WTC11 (cell line): ENCODE data around the gene CLGN. TPM values are rescaled to one million over a fixed set of nuclear protein-coding genes. Genes with fewer than 3 reads are reported as not detected.

ENCODE experiments used
- ATAC-seq: fragments of 200-7000 bp; cut with Tn5 transposase; 2 replicates; pipeline ENCODE4 v1.10.0; 2021; ENCODE audit warnings: mild to moderate bottlenecking, moderate library complexity
- CTCF ChIA-PET: fragments of 300-600 bp; sonication (Branson Sonifier 250); formaldehyde crosslinking; loops from one replicate; lab custom pipeline; 2021; ENCODE audit warnings: antibody characterized with exemption; lab: Charles Lee
- POLR2A ChIA-PET: fragments of 350-600 bp; sonication (Branson Sonifier 250); formaldehyde crosslinking; loops from one replicate; lab custom pipeline; 2021; ENCODE audit warnings: antibody characterized with exemption; lab: Charles Lee
- DNase-seq: peaks from one replicate; pipeline ENCODE4 v3.0.0; 2021; ENCODE audit warnings: low spot score
- H3K27ac Mint-ChIP-seq: 2 replicates; pipeline ENCODE4 v1.8.0; 2021; ENCODE audit warnings: mixed read lengths
- H3K27me3 Mint-ChIP-seq: 2 replicates; pipeline ENCODE4 v1.8.0; 2021; ENCODE audit warnings: low read depth, mild to moderate bottlenecking, moderate library complexity, mixed read lengths
- H3K36me3 Mint-ChIP-seq: 2 replicates; pipeline ENCODE4 v1.8.0; 2021; ENCODE audit warnings: mixed read lengths
- H3K4me1 Mint-ChIP-seq: 2 replicates; pipeline ENCODE4 v1.8.0; 2022; ENCODE audit warnings: mixed read lengths
- H3K4me3 Mint-ChIP-seq: 2 replicates; pipeline ENCODE4 v1.8.0; 2021; ENCODE audit warnings: mild to moderate bottlenecking, moderate library complexity, mixed read lengths
- H3K9me3 Mint-ChIP-seq: 2 replicates; pipeline ENCODE4 v1.8.0; 2021; ENCODE audit warnings: mixed read lengths
- ATF2 ChIP-seq: sonication (generic); formaldehyde crosslinking; IDR thresholded peaks from 2 replicates; pipeline ENCODE4 v1.8.1; 2022; ENCODE audit warnings: low read depth, missing genetic modification reagents, borderline replicate concordance
- CBFB ChIP-seq: sonication (generic); formaldehyde crosslinking; IDR thresholded peaks from 2 replicates; pipeline ENCODE4 v1.8.1; 2022; ENCODE audit warnings: mild to moderate bottlenecking, low read depth, missing genetic modification reagents
- E2F4 ChIP-seq: sonication (generic); formaldehyde crosslinking; IDR thresholded peaks from 2 replicates; pipeline ENCODE4 v1.8.1; 2022; ENCODE audit warnings: low read depth, mild to moderate bottlenecking, moderate library complexity, missing genetic modification reagents, borderline replicate concordance
- GRHL2 ChIP-seq: fragments of 250-450 bp; sonication (Bioruptor Pico); IDR thresholded peaks from 2 replicates; pipeline ENCODE4 v1.8.0; 2022; ENCODE audit warnings: mild to moderate bottlenecking, moderate library complexity; ENCODE audit not compliant: insufficient replicate concordance, severe bottlenecking
- KAT7 ChIP-seq: sonication (generic); formaldehyde crosslinking; IDR thresholded peaks from 2 replicates; pipeline ENCODE4 v1.8.1; 2023; ENCODE audit warnings: missing genetic modification reagents, mild to moderate bottlenecking, borderline replicate concordance
- MAX ChIP-seq: sonication (generic); formaldehyde crosslinking; IDR thresholded peaks from 2 replicates; pipeline ENCODE4 v1.8.0; 2022; ENCODE audit warnings: mild to moderate bottlenecking, missing genetic modification reagents
- NFATC4 ChIP-seq: fragments of 250-450 bp; sonication (Bioruptor Pico); IDR thresholded peaks from 2 replicates; pipeline ENCODE4 v1.9.0; 2021; ENCODE audit warnings: mild to moderate bottlenecking
- NR3C1 ChIP-seq: sonication (generic); formaldehyde crosslinking; conservative IDR thresholded peaks from 2 replicates; pipeline ENCODE4 v1.8.1; 2023; ENCODE audit warnings: low read depth, mild to moderate bottlenecking, missing genetic modification reagents
- SMAD3 ChIP-seq: sonication (generic); formaldehyde crosslinking; IDR thresholded peaks from 2 replicates; pipeline ENCODE4 v1.8.0; 2022; ENCODE audit warnings: missing genetic modification reagents, mild to moderate bottlenecking, borderline replicate concordance
- SP1 ChIP-seq: sonication (generic); formaldehyde crosslinking; conservative IDR thresholded peaks from 2 replicates; pipeline ENCODE4 v1.8.1; 2022; ENCODE audit warnings: missing genetic modification reagents
- TEAD4 ChIP-seq: sonication (generic); formaldehyde crosslinking; IDR thresholded peaks from 2 replicates; pipeline ENCODE4 v1.8.0; 2022; ENCODE audit warnings: mild to moderate bottlenecking, missing genetic modification reagents
- ZNF219 ChIP-seq: sonication (generic); formaldehyde crosslinking; IDR thresholded peaks from 2 replicates; pipeline ENCODE4 v1.8.0; 2023; ENCODE audit warnings: missing genetic modification reagents, mild to moderate bottlenecking, borderline replicate concordance
- ZNF532 ChIP-seq: fragments of 250-450 bp; sonication (Bioruptor Pico); IDR thresholded peaks from 2 replicates; pipeline ENCODE4 v1.9.0; 2021; ENCODE audit warnings: mild to moderate bottlenecking, borderline replicate concordance
- total RNA-seq: library from RNA; stranded (reverse); gene quantifications from 3 replicates; pipeline ENCODE4 v1.2.3, GENCODE V29; 2021
- TF ChIP-seq, protein P1 (sequence below): sonication (generic); formaldehyde crosslinking; IDR thresholded peaks from 2 replicates; pipeline ENCODE4 v1.8.0; 2023; ENCODE audit warnings: missing genetic modification reagents
- TF ChIP-seq, protein P2 (sequence below): fragments of 250-450 bp; sonication (Bioruptor Pico); IDR thresholded peaks from 2 replicates; pipeline ENCODE4 v2.1.2; 2022; ENCODE audit warnings: mild to moderate bottlenecking, moderate library complexity
- TF ChIP-seq, protein P3 (sequence below): sonication (generic); formaldehyde crosslinking; IDR thresholded peaks from 2 replicates; pipeline ENCODE4 v1.8.0; 2022; ENCODE audit warnings: missing genetic modification reagents
- TF ChIP-seq, protein P4 (sequence below): sonication (generic); formaldehyde crosslinking; IDR thresholded peaks from 2 replicates; pipeline ENCODE4 v1.8.1; 2023; ENCODE audit warnings: mild to moderate bottlenecking, missing genetic modification reagents, moderate library complexity
- TF ChIP-seq, protein P5 (sequence below): sonication (generic); formaldehyde crosslinking; IDR thresholded peaks from 2 replicates; pipeline ENCODE4 v1.8.1; 2023; ENCODE audit warnings: mild to moderate bottlenecking, moderate library complexity, missing genetic modification reagents

Gene CLGN
- total RNA-seq, 1 experiment from 2014 or later: 2.3 TPM

DNA sequence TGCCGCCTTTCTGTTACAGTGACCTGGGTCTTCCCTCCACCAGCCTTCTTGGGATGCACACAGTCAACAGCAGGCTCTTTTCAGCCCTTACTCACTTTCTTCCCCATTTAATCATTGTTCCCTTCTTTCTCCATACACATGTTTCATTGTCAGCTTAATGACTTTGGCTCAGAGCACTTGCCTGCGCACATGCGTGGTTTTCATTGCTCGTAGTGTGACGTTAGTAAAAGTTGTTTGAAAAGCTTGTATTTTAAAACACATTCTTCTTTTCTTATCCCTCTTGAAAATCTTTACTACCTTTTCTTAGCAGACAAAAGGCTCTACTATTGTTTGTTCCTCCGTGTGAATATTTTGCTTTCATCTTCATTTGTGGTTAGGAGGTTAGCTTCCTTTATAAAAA, 73.7 kb downstream of the CLGN start (continued):
- no peak for TF ChIP-seq ZNF532 (CRISPR knock-in tag)
- TF ChIP-seq NFATC4: no peak
- TF ChIP-seq, protein P1, sequence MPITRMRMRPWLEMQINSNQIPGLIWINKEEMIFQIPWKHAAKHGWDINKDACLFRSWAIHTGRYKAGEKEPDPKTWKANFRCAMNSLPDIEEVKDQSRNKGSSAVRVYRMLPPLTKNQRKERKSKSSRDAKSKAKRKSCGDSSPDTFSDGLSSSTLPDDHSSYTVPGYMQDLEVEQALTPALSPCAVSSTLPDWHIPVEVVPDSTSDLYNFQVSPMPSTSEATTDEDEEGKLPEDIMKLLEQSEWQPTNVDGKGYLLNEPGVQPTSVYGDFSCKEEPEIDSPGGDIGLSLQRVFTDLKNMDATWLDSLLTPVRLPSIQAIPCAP (CRISPR knock-in tag): no peak
- no peak for TF ChIP-seq NR3C1 (CRISPR knock-in tag)
- TF ChIP-seq, protein P2, sequence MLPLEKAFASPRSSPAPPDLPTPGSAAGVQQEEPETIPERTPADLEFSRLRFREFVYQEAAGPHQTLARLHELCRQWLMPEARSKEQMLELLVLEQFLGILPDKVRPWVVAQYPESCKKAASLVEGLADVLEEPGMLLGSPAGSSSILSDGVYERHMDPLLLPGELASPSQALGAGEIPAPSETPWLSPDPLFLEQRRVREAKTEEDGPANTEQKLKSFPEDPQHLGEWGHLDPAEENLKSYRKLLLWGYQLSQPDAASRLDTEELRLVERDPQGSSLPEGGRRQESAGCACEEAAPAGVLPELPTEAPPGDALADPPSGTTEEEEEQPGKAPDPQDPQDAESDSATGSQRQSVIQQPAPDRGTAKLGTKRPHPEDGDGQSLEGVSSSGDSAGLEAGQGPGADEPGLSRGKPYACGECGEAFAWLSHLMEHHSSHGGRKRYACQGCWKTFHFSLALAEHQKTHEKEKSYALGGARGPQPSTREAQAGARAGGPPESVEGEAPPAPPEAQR: no peak
- no peak for TF ChIP-seq GRHL2 (CRISPR knock-in tag)
- no peak for TF ChIP-seq ZNF219 (CRISPR knock-in tag)

DNA sequence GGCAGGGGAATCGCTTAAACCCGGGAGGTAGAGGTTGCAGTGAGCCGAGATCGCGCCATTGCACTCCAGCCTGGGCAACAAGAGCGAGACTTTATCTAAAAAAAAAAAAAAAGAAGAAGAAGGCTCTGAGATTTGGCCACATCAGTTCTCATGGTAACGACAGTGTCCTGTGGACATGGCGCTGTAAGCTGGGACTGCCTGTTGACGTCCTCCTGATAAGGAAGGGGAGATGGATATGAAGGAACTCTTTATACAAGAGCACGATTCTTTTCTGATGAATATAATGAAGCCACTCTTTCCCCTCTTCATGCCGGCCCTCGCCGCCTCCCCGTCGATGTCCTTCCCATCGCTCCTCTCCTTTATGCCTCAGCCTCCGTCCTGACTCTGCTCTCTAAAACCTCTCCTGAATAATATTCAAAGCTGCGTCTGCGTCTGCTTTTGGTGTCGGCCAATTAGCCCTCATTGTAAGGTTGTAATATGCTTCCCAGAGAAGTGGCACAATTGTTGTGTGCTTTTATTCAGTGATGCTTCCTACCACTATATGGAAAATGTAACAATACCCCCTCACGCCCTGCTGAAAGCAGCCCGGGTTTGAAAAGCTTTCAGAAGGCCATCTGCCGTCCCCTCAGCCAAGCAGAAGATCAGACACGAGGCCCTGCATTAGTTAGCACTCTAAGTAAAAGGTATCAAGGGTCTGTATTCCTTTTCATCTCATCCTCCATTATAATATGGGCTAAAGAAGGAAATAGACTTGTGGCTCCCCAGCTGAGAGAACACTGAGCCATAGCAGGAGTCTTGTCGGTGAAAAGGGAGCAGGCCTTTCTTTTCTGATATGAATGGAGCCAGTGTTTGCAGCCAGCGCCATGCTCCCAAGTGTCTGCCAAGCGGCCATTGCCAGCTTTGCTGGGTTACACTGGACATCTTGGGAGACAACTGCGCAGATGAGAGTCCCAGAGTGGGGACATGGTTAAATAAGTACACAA, 76.1 kb downstream of the CLGN start:
- no peak overlapping the region for H3K4me3 Mint-ChIP-seq
- CTCF ChIA-PET: interaction anchor here (0.6 to 4.2 kb wide), 4 partner anchors 9 to 244 kb away, joined by 3 to 46 read pairs (median 4); partner anchors contain the start of gene ELMOD2
- POLR2A ChIA-PET: no interaction called here
- H3K9me3 Mint-ChIP-seq: no peaks in the 10 kb centered on the region
- ATAC-seq: no peak
- H3K4me1 Mint-ChIP-seq: peaks cover 26% of the 10 kb centered on the region
- H3K27me3 Mint-ChIP-seq: peaks cover 4% of the 10 kb centered on the region
- DNase-seq: no peak
- H3K36me3 Mint-ChIP-seq: no peaks in the 10 kb centered on the region
- no peak overlapping the region for H3K27ac Mint-ChIP-seq
- TF ChIP-seq MAX (no peak), SP1 (no peak), TEAD4 (CRISPR knock-in tag) (no peak), KAT7 (no peak), ATF2 (no peak), E2F4 (no peak), CBFB (CRISPR knock-in tag) (no peak), SMAD3 (no peak)
- TF ChIP-seq, protein P3, sequence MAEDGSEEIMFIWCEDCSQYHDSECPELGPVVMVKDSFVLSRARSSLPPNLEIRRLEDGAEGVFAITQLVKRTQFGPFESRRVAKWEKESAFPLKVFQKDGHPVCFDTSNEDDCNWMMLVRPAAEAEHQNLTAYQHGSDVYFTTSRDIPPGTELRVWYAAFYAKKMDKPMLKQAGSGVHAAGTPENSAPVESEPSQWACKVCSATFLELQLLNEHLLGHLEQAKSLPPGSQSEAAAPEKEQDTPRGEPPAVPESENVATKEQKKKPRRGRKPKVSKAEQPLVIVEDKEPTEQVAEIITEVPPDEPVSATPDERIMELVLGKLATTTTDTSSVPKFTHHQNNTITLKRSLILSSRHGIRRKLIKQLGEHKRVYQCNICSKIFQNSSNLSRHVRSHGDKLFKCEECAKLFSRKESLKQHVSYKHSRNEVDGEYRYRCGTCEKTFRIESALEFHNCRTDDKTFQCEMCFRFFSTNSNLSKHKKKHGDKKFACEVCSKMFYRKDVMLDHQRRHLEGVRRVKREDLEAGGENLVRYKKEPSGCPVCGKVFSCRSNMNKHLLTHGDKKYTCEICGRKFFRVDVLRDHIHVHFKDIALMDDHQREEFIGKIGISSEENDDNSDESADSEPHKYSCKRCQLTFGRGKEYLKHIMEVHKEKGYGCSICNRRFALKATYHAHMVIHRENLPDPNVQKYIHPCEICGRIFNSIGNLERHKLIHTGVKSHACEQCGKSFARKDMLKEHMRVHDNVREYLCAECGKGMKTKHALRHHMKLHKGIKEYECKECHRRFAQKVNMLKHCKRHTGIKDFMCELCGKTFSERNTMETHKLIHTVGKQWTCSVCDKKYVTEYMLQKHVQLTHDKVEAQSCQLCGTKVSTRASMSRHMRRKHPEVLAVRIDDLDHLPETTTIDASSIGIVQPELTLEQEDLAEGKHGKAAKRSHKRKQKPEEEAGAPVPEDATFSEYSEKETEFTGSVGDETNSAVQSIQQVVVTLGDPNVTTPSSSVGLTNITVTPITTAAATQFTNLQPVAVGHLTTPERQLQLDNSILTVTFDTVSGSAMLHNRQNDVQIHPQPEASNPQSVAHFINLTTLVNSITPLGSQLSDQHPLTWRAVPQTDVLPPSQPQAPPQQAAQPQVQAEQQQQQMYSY (CRISPR knock-in tag): no peak
- TF ChIP-seq, protein P4, sequence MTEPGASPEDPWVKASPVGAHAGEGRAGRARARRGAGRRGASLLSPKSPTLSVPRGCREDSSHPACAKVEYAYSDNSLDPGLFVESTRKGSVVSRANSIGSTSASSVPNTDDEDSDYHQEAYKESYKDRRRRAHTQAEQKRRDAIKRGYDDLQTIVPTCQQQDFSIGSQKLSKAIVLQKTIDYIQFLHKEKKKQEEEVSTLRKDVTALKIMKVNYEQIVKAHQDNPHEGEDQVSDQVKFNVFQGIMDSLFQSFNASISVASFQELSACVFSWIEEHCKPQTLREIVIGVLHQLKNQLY: no peak
- TF ChIP-seq, protein P5, sequence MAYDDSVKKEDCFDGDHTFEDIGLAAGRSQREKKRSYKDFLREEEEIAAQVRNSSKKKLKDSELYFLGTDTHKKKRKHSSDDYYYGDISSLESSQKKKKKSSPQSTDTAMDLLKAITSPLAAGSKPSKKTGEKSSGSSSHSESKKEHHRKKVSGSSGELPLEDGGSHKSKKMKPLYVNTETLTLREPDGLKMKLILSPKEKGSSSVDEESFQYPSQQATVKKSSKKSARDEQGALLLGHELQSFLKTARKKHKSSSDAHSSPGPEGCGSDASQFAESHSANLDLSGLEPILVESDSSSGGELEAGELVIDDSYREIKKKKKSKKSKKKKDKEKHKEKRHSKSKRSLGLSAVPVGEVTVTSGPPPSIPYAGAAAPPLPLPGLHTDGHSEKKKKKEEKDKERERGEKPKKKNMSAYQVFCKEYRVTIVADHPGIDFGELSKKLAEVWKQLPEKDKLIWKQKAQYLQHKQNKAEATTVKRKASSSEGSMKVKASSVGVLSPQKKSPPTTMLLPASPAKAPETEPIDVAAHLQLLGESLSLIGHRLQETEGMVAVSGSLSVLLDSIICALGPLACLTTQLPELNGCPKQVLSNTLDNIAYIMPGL (CRISPR knock-in tag): no peak
